WTC11 (cell line): ENCODE data around the gene TMEM121.

Experiments
- CBFB ChIP-seq: sonication (generic); formaldehyde crosslinking; IDR thresholded peaks from 2 replicates; pipeline ENCODE4 v1.8.1; 2022; ENCODE audit warnings: mild to moderate bottlenecking, low read depth, missing genetic modification reagents
- CREB1 ChIP-seq: sonication (generic); formaldehyde crosslinking; IDR thresholded peaks from 2 replicates; pipeline ENCODE4 v1.8.0; 2023; ENCODE audit warnings: mild to moderate bottlenecking, missing genetic modification reagents
- CTCF ChIP-seq: fragments of 200-600 bp; IDR thresholded peaks from 2 replicates; pipeline ENCODE4 v1.8.0; 2022; ENCODE audit warnings: antibody characterized with exemption
- E2F4 ChIP-seq: sonication (generic); formaldehyde crosslinking; IDR thresholded peaks from 2 replicates; pipeline ENCODE4 v1.8.1; 2022; ENCODE audit warnings: low read depth, mild to moderate bottlenecking, moderate library complexity, missing genetic modification reagents, borderline replicate concordance
- ESRRA ChIP-seq: sonication (generic); formaldehyde crosslinking; IDR thresholded peaks from 2 replicates; pipeline ENCODE4 v1.8.1; 2022; ENCODE audit warnings: mild to moderate bottlenecking, missing genetic modification reagents, borderline replicate concordance
- ETV6 ChIP-seq: sonication (generic); formaldehyde crosslinking; IDR thresholded peaks from 2 replicates; pipeline ENCODE4 v1.8.1; 2022; ENCODE audit warnings: mild to moderate bottlenecking, missing genetic modification reagents
- IRF2 ChIP-seq: sonication (generic); formaldehyde crosslinking; IDR thresholded peaks from 2 replicates; pipeline ENCODE4 v1.8.0; 2022; ENCODE audit warnings: low read depth, missing genetic modification reagents, borderline replicate concordance
- JUN ChIP-seq: sonication (generic); formaldehyde crosslinking; IDR thresholded peaks from 2 replicates; pipeline ENCODE4 v1.8.0; 2023; ENCODE audit warnings: mild to moderate bottlenecking, missing genetic modification reagents
- PRDM15 ChIP-seq: sonication (generic); formaldehyde crosslinking; IDR thresholded peaks from 2 replicates; pipeline ENCODE4 v1.8.0; 2022; ENCODE audit warnings: missing genetic modification reagents
- USF1 ChIP-seq: sonication (generic); formaldehyde crosslinking; IDR thresholded peaks from 2 replicates; pipeline ENCODE4 v1.8.0; 2022; ENCODE audit warnings: mild to moderate bottlenecking, missing genetic modification reagents
- USF2 ChIP-seq: sonication (generic); formaldehyde crosslinking; IDR thresholded peaks from 2 replicates; pipeline ENCODE4 v1.8.1; 2023; ENCODE audit warnings: mild to moderate bottlenecking, missing genetic modification reagents, moderate library complexity
- ZNF317 ChIP-seq: sonication (generic); formaldehyde crosslinking; IDR thresholded peaks from 2 replicates; pipeline ENCODE4 v1.8.1; 2023; ENCODE audit warnings: low read depth, mild to moderate bottlenecking, moderate library complexity, missing genetic modification reagents, borderline replicate concordance
- ZNF416 ChIP-seq: fragments of 250-450 bp; sonication (Bioruptor Pico); IDR thresholded peaks from 2 replicates; pipeline ENCODE4 v1.9.0; 2021; ENCODE audit warnings: mild to moderate bottlenecking, inconsistent platforms

GRCh38 chr14:105533811-105534498 lies 7.6 kb downstream of the TMEM121 start:
- no peak for TF ChIP-seq CTCF
- TF ChIP-seq ZNF416 (CRISPR knock-in tag) = no peak
- TF ChIP-seq CREB1 (CRISPR knock-in tag) = no peak
- no peak for TF ChIP-seq IRF2 (CRISPR knock-in tag)
- TF ChIP-seq ZNF317 (CRISPR knock-in tag) = no peak
- no peak for TF ChIP-seq E2F4 (CRISPR knock-in tag)
- TF ChIP-seq PRDM15 (CRISPR knock-in tag) = no peak
- TF ChIP-seq CBFB = no peak
- no peak for TF ChIP-seq ETV6 (CRISPR knock-in tag)
- TF ChIP-seq JUN (CRISPR knock-in tag) = no peak
- TF ChIP-seq ESRRA (CRISPR knock-in tag) = no peak
- no peak for TF ChIP-seq USF1
- TF ChIP-seq USF2 = no peak
